Choroid plexus epithelial cell (primary cell): Measurements from ENCODE around the gene BCAS3.

Source experiments
- DNase-seq: peaks from one replicate; pipeline ENCODE4 v3.0.0-alpha.2; 2010; ENCODE audit warnings: low read depth
- H3K4me3 ChIP-seq: 2 replicates; pipeline ENCODE4 v1.5.1; 2011; ENCODE audit warnings: low read depth, mild to moderate bottlenecking, control low read depth, low read length, moderate library complexity
- TF ChIP-seq, protein P1 (sequence below): conservative IDR thresholded peaks from 2 replicates; pipeline ENCODE4 v1.5.1; 2011; ENCODE audit warnings: low read depth, mild to moderate bottlenecking, control low read depth, inconsistent platforms, low read length, moderate library complexity

BCAS3 gene

DNA sequence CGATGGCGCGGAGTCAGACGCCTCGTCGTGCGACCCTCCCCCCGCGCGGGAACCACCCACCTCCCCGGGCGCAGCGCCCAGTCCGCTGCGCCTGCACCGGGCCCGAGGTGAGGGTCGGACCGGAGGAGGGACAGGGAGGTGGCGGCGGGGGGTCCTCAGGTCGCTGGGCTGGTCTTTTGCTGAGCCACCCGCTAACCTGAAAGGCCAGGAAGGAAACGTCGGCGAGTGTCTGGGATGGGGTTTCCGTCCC is 726.9 kb downstream of the BCAS3 start:
- no peak overlapping the region for H3K4me3 ChIP-seq
- DNase-seq, result no peak
- TF ChIP-seq, protein P1, sequence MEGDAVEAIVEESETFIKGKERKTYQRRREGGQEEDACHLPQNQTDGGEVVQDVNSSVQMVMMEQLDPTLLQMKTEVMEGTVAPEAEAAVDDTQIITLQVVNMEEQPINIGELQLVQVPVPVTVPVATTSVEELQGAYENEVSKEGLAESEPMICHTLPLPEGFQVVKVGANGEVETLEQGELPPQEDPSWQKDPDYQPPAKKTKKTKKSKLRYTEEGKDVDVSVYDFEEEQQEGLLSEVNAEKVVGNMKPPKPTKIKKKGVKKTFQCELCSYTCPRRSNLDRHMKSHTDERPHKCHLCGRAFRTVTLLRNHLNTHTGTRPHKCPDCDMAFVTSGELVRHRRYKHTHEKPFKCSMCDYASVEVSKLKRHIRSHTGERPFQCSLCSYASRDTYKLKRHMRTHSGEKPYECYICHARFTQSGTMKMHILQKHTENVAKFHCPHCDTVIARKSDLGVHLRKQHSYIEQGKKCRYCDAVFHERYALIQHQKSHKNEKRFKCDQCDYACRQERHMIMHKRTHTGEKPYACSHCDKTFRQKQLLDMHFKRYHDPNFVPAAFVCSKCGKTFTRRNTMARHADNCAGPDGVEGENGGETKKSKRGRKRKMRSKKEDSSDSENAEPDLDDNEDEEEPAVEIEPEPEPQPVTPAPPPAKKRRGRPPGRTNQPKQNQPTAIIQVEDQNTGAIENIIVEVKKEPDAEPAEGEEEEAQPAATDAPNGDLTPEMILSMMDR, result no peak

DNA sequence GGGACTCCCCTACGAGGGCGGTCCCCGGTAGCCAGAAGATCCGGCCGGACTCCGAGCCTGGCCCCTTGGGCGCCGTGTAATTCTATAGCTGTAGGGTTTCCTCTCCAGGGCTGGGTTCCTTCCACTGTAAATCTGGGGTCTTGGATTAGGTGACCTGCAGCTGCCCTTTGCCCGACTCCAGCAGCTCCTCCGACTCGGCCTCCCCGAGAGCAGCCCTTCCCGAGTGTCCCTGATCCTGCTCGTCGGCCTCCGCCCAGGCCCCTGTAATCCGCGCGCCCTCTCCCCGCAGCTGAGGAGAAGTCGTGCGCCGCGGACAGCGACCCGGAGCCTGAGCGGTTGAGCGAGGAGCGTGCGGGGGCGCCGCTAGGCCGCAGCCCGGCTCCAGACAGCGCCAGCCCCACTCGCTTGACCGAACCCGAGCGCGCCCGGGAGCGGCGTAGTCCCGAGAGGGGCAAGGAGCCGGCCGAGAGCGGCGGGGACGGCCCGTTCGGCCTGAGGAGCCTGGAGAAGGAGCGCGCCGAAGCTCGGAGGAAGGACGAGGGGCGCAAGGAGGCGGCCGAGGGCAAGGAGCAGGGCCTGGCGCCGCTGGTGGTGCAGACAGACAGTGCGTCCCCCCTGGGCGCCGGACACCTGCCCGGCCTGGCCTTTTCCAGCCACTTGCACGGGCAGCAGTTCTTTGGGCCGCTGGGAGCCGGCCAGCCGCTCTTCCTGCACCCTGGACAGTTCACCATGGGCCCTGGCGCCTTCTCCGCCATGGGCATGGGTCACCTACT is 727.4 kb downstream of the BCAS3 start:
- DNase-seq, result no peak
- H3K4me3 ChIP-seq, result no peak overlapping the region
- TF ChIP-seq, protein P1, result no peak

DNA sequence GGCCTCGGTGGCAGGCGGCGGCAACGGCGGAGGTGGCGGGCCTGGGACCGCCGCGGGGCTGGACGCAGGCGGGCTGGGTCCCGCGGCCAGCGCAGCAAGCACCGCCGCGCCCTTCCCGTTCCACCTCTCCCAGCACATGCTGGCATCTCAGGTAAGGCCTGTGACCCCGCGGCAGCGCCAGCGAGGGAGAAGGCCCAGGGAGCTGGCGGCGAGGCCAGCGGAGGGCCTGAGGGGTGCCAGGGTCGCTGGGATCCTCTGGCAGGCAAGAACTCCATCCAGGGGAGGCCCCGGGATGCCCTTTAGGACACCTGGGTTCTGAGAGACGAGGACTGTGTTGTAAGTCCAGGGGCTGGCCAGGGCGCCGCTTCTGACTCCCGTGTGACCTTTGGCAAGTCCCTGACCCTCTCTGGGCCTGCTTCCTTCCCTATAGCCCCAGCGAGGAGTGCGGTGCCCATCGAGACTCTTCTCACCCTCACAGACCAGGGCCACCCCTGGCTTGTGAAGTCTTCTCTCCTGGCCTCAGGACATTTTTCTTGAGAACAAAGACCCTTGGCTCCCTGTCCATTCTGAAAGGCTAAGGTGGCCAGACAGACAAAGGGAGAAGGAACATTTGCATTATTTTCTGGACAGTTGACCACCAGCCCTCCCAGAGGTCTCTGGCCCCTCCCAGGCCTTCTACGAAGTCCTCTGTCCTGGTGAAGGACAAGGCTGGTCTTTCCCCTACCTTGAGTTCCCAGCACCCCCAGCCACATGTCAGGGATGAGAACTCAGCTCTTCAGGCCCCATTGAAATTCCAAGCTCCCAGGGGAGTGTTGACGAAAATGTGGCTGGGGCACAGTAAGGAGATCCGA is 728.3 kb downstream of the BCAS3 start:
- no peak overlapping the region for H3K4me3 ChIP-seq
- TF ChIP-seq, protein P1, result no peak
- no peak for DNase-seq

DNA sequence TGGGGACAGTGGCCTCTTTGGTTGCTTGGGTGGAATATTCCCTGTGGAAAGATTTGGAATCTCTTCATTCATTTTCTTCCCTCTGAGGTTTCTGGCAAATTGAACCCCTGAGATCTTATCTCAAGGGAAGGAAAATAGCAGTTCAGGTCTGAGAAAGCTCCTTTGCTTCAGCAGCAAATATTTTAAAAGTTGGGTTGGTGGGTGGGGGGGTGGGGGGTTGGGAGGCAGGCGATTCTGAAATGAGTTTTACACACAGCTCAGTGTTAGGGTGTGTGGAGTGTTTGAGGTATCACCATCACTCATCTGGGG is 728.8 kb downstream of the BCAS3 start:
- H3K4me3 ChIP-seq, result no peak overlapping the region
- TF ChIP-seq, protein P1, result no peak
- no peak for DNase-seq

DNA sequence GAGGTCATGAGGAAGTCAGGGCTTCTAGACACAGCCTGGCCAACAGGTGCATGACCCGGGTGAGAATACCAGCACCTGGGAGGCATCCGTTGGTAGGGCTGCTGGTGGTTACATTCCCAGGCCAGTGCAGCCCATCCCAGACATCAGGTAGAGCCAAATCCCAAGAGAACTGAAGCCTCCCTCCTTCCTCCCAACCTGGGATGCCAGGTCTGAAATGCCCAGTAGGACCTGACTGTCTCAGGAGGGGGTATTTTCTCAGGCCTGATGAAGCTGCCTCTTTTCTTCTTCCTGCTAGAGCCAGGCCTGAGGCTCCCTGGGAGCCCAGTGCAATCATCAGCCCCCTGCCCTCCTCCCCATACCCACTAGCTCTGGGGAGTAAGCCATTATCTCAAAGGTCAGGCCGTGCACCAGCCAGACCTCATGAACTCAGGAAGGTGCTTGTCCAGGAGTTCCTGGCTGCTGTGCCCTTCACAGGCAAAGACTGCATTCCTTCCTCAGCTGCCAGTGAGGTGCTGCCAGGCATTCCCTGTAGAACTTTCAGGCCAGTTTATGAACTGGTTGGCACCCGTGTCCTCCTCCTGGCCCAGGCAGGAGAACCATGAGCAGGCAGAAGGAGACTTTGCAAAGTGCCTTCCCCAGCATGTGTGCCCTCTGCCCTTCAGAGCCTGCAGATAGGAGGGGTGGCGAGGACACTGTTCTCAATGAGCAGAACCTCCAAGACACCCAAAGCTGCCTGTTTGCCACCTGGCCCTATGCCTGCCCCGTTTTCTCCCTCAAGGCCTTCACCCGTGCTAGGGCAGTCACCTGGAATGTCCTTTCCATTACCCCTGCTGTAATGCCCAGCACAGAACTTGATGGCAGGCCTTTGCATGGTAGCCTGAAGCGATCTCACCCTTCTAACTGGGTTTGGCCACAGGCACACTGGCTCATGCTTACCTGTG is 729.6 kb downstream of the BCAS3 start:
- TF ChIP-seq, protein P1, result no peak
- no peak for DNase-seq

DNA sequence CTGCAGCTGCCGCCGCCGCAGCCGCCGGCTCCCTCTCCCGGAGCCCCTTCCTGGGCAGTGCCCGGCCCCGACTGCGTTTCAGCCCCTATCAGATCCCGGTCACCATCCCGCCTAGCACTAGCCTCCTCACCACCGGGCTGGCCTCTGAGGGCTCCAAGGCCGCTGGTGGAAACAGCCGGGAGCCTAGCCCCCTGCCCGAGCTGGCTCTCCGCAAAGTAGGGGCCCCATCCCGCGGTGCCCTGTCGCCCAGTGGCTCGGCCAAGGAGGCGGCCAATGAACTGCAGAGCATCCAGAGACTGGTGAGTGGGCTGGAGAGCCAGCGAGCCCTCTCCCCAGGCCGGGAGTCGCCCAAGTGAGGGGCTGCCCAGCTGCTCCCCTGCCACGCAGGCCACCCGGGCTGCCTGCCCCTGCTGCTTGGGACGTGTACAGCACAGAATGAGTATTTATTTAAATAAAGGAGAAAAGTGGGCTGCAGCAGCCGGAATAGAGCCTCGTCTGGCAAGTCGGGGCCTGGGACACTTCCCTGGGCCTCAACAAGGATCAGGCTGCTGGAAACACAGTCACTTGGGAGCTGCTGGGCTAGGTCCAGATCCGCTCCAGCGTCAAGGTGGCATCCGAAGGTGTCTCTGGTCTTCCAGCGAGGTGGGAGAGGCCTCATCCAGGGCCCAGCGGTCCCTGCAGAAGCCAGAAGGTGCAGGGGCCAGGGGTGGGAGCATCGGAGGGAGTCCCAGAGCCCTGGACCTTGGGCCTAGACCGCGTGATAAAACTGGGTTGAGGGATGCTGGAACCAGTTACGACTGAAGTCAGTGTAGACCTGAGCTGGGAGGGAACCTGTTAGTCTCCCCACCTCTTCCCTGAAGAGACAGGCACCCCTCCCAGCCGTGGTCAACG is 730.7 kb downstream of the BCAS3 start:
- no peak for DNase-seq
- no peak overlapping the region for H3K4me3 ChIP-seq
- TF ChIP-seq, protein P1, result no peak

More for the DNA sequence above, 729.6 kb downstream of the BCAS3 start:
- no peak overlapping the region for H3K4me3 ChIP-seq
